Transverse colon (tissue), 4 donors: Measurements from ENCODE around the gene HAUS5. TPM values are rescaled to one million over a fixed set of nuclear protein-coding genes. Genes with fewer than 3 reads are reported as not detected.

Experiments
- DNase-seq: peaks from one replicate; pipeline ENCODE4 v3.0.0-alpha.2; 2019
- H3K27ac ChIP-seq, 4 donors: fragments of 200-600 bp; sonication (generic); 2 replicates each; pipeline ENCODE4 v1.5.1; 2016 to 2018; ENCODE audit warnings: inconsistent platforms in 4 of 4
- H3K27me3 ChIP-seq: fragments of 200-600 bp; sonication (generic); 2 replicates; pipeline ENCODE4 v1.5.1; 2017; ENCODE audit warnings: inconsistent platforms
- H3K36me3 ChIP-seq, 4 donors: fragments of 200-600 bp; sonication (generic); 2 replicates each; pipeline ENCODE4 v1.5.1; 2017 to 2019; ENCODE audit warnings: inconsistent platforms in 4 of 4
- H3K4me1 ChIP-seq, 4 donors: fragments of 200-600 bp; sonication (generic); 2 replicates each; pipeline ENCODE4 v1.5.1; 2017 to 2020; ENCODE audit warnings: inconsistent platforms in 4 of 4
- H3K4me3 ChIP-seq, 4 donors: fragments of 200-600 bp; sonication (generic); 1 replicate in 1 of 4; 2 replicates in 3 of 4; pipeline versions ENCODE4 v1.5.1 to v1.6.1; 2017 to 2019; ENCODE audit warnings: inconsistent platforms in 4 of 4
- H3K9me3 ChIP-seq, 2 donors: fragments of 200-600 bp; sonication (generic); 2 replicates each; pipeline ENCODE4 v1.5.1; 2017 to 2019; ENCODE audit warnings: inconsistent platforms in 2 of 2
- EP300 ChIP-seq: sonication (generic); formaldehyde crosslinking; IDR thresholded peaks from one replicate; pipeline ENCODE4 v1.6.1; 2017; ENCODE audit warnings: antibody characterized with exemption, low read depth
- POLR2A ChIP-seq: fragments of 450-650 bp; IDR thresholded peaks from one replicate; pipeline ENCODE4 v1.6.1; 2016; ENCODE audit warnings: antibody characterized with exemption, mild to moderate bottlenecking, moderate library complexity
- POLR2AphosphoS5 ChIP-seq, 3 donors: sonication (generic); formaldehyde crosslinking; IDR thresholded peaks; one replicate each; pipeline ENCODE4 v1.6.1; 2016; ENCODE audit warnings: antibody characterized with exemption in 3 of 3
- WGBS, 2 donors: methylation state at CpG; one replicate each; pipeline ENCODE4 v1.1.5; 2018; ENCODE audit warnings: low coverage in 1 of 2; 5-methylcytosine and 5-hydroxymethylcytosine counted together
- in situ Hi-C, 4 donors: fragments of 200-750 bp; cut with MboI; loops; one replicate each; pipeline versions ENCODE4 v1.15.0 to v1.15.1; 2017; ENCODE audit warnings: low sequenced_read_pairs in 3 of 4, low pct_ligation_motif_present in 1 of 4, low pct_unique_long_range_greater_than_20kb in 1 of 4
- intact Hi-C: fragments of 100-400 bp; cut with DNase I; formaldehyde crosslinking; loops from one replicate; pipeline ENCODE4 v1.15.1; 2023; ENCODE audit warnings: low total_unique reads
- total RNA-seq, 4 donors: library from RNA; depleted of rRNA; stranded (reverse); fragments of >200 nt; gene quantifications; one replicate each; pipeline ENCODE4 v1.1.0, GENCODE V29; 2016
- TF ChIP-seq, protein P1 (sequence below), 5 experiments: fragments of 200-600 bp in 3 of 5; fragments of 450-650 bp in 2 of 5; sonication (generic) in 3 of 5; IDR thresholded peaks; 1 replicate in 2 of 5; 2 replicates in 3 of 5; pipeline ENCODE4 v1.5.1; 2016 to 2017; ENCODE audit warnings: antibody characterized with exemption in 5 of 5, inconsistent platforms in 3 of 5, mild to moderate bottlenecking in 2 of 5, moderate library complexity in 1 of 5

HAUS5 gene
- total RNA-seq, 4 donors from 2014 or later, result 3.7 to 6.6 (median 5.2) TPM

DNA sequence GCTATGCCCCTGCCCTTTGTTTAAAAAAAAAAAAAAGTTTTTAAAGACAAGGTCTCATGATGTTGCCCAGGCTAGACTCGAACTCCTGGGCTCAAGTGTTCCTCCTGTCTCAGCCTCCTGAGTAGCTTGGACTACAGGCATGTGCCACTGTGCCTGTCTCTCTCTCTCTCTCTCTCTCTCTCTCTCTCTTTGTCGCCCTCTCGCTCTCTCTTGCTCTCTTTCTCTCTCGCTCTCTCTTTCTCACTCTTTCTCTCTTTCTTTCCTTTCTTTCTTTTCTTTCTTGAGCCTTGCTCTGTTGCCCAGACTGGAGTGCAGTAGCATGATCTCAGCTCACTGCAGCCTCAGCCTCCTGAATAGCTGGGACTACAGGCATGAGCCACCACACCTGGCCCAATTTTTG lies 43.1 kb downstream of the HAUS5 start:
- Histone ChIP-seq H3K4me3 (no peak overlapping the region), H3K36me3 (peaks cover 0 to 86% (median 32%) of the 10 kb centered on the region in 4 donors), H3K27ac (no peak overlapping the region), H3K4me1 (peaks cover 0 to under 1% (median 0%) of the 10 kb centered on the region in 4 donors), H3K27me3 (no peaks in the 10 kb centered on the region), H3K9me3 (no peaks in the 10 kb centered on the region)
- no peak for DNase-seq
- intact Hi-C loops, result no loop called here
- WGBS, 2 donors, result 92 to 95% methylated on average over 4 of the region's 4 CpGs
- in situ Hi-C loops, result no loop called here
- TF ChIP-seq POLR2AphosphoS5 (IDR thresholded peaks at IDR 0.05) (no peak), EP300 (no peak), POLR2A (no peak)
- TF ChIP-seq, protein P1, sequence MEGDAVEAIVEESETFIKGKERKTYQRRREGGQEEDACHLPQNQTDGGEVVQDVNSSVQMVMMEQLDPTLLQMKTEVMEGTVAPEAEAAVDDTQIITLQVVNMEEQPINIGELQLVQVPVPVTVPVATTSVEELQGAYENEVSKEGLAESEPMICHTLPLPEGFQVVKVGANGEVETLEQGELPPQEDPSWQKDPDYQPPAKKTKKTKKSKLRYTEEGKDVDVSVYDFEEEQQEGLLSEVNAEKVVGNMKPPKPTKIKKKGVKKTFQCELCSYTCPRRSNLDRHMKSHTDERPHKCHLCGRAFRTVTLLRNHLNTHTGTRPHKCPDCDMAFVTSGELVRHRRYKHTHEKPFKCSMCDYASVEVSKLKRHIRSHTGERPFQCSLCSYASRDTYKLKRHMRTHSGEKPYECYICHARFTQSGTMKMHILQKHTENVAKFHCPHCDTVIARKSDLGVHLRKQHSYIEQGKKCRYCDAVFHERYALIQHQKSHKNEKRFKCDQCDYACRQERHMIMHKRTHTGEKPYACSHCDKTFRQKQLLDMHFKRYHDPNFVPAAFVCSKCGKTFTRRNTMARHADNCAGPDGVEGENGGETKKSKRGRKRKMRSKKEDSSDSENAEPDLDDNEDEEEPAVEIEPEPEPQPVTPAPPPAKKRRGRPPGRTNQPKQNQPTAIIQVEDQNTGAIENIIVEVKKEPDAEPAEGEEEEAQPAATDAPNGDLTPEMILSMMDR (IDR thresholded peaks at IDR 0.05), result no peak

DNA sequence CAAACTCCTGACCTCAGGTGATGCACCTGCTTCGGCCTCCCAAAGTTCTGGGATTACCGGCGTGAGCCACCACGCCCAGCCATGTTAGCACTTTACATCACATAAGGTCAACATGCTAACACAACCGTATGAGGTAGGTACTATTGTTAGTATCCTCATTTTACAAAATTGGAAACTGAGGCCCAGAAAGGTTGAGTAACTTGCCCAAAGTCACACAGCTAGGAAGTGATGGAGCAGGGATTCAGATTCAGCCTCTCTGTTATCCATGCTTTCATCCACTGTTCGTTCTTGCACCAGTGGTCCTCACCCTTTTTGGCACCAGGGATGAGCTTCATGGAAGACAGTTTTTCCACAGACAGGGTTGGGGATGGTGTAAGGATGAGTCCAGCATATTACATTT lies 44.2 kb downstream of the HAUS5 start:
- Histone ChIP-seq H3K4me1 (no peaks in the 10 kb centered on the region), H3K27me3 (no peaks in the 10 kb centered on the region), H3K9me3 (no peaks in the 10 kb centered on the region), H3K4me3 (no peak overlapping the region), H3K36me3 (peaks cover 0 to 88% (median 33%) of the 10 kb centered on the region in 4 donors), H3K27ac (no peak overlapping the region)
- TF ChIP-seq POLR2A (no peak), POLR2AphosphoS5 (IDR thresholded peaks at IDR 0.05) (no peak), EP300 (no peak)
- TF ChIP-seq, protein P1 (IDR thresholded peaks at IDR 0.05), result no peak
- 80 to 91% methylated on average over 1 to 6 of the region's 6 CpGs for WGBS, 2 donors
- in situ Hi-C loops (no loop called here), intact Hi-C loops (no loop called here)
- no peak for DNase-seq

DNA sequence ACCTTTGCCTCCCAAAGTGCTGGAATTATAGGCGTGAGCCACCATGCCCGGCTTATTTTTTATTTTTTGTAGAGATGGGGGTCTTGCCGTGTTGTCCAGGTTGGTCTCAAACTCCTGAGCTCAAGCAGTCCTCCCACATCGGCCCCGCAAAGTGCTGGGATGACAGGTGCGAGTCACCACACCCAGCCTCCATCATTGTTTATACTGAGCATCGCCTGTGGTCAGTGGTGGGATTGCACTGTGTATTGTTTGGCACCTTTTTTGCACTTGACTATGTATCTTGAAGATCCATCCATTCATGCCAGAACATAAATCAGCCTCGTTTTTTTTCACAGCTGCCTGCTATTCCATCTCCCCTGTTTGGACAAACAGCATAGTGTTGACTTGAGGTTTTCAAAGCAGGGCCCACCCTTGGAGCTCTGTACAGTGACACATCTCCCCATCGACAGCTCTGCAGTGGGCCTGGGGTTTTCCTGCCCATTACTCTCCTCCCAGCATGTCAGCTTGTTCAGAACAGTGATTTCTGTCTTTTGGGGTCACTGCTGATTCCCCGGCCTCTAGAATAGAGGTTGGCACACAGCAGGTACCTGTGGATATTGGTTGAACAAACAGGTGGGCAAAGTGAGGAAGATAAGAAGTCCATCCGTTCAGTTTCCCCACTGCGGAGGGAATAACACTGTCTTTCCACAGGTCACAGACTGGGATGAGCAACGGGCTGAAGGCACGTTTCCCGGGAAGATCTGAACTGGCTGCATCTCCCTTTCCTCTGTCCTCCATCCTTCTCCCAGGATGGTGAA lies 45.6 kb downstream of the HAUS5 start:
- Histone ChIP-seq H3K27ac (no peak overlapping the region), H3K4me1 (no peaks in the 10 kb centered on the region), H3K9me3 (no peaks in the 10 kb centered on the region), H3K36me3 (peaks cover 0 to 91% (median 29%) of the 10 kb centered on the region in 4 donors), H3K4me3 (no peak overlapping the region), H3K27me3 (no peaks in the 10 kb centered on the region)
- DNase-seq, result no peak
- 76 to 89% methylated on average over 6 to 15 of the region's 15 CpGs for WGBS, 2 donors
- TF ChIP-seq EP300 (no peak), POLR2AphosphoS5 (IDR thresholded peaks at IDR 0.05) (no peak), POLR2A (no peak)
- TF ChIP-seq, protein P1 (IDR thresholded peaks at IDR 0.05), result peak in 3 of 5 experiments; percentile 13 to 24 (median 14)
- intact Hi-C loops, result no loop called here
- in situ Hi-C loops, result no loop called here

DNA sequence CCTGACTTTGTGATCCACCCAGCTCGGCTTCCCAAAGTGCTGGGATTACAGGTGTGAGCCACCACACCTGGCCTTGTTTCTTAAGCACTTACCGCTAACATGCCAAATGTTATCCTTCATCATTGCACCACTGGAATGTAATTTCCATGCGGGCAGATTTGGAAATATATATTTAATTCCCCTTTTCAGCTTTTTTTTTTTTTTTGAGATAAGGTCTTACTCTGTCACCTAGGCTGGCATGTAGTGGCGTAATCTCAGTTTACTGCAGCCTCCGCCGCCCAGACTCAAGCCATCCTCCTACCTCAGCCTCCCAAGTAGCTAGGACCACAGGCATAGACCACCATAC lies 49.4 kb downstream of the HAUS5 start:
- H3K4me3 ChIP-seq, result no peak overlapping the region
- in situ Hi-C loops, result no loop called here
- intact Hi-C loops, result no loop called here
- 93 to 98% methylated on average over 5 to 6 of the region's 6 CpGs for WGBS, 2 donors
- H3K9me3 ChIP-seq, result no peaks in the 10 kb centered on the region
- H3K36me3 ChIP-seq, result peaks cover 0 to 65% (median 17%) of the 10 kb centered on the region in 4 donors
- H3K27me3 ChIP-seq, result no peaks in the 10 kb centered on the region
- no peaks in the 10 kb centered on the region for H3K4me1 ChIP-seq
- H3K27ac ChIP-seq, result no peak overlapping the region
- DNase-seq, result no peak
- no peak for TF ChIP-seq POLR2AphosphoS5 (IDR thresholded peaks at IDR 0.05)
- TF ChIP-seq, protein P1 (IDR thresholded peaks at IDR 0.05), result no peak
- TF ChIP-seq POLR2A, result no peak
- no peak for TF ChIP-seq EP300
